Endodermal cell (in vitro differentiated cells): ENCODE measurements around the gene ROBO1. TPM values are rescaled to one million over a fixed set of nuclear protein-coding genes. Genes with fewer than 3 reads are reported as not detected.

Experiments used
- DNase-seq: peaks from one replicate; pipeline ENCODE4 v3.0.0-alpha.2; 2017
- H3K27ac ChIP-seq: 2 replicates; pipeline ENCODE4 v1.5.1; 2013; ENCODE audit warnings: mild to moderate bottlenecking, low read depth, low read length, moderate library complexity
- H3K27me3 ChIP-seq: 2 replicates; pipeline ENCODE4 v1.6.1; 2013; ENCODE audit warnings: mild to moderate bottlenecking, low read length, moderate library complexity; ENCODE audit not compliant: insufficient read depth, control insufficient read depth, poor library complexity, severe bottlenecking
- H3K36me3 ChIP-seq: 2 replicates; pipeline ENCODE4 v1.7.0; 2013; ENCODE audit warnings: mild to moderate bottlenecking, low read length, moderate library complexity; ENCODE audit not compliant: control insufficient read depth, insufficient read depth
- H3K4me1 ChIP-seq: one replicate; pipeline ENCODE4 v1.7.0; 2013; ENCODE audit warnings: low read length; ENCODE audit not compliant: control insufficient read depth, insufficient read depth
- H3K4me3 ChIP-seq: 2 replicates; pipeline ENCODE4 v1.5.1; 2013; ENCODE audit warnings: mild to moderate bottlenecking, low read length, moderate library complexity
- H3K9ac ChIP-seq: 2 replicates; pipeline ENCODE4 v1.6.1; 2013; ENCODE audit warnings: mild to moderate bottlenecking, low read length, moderate library complexity; ENCODE audit not compliant: poor library complexity, severe bottlenecking; ENCODE audit errors: extremely low read depth
- H3K9me3 ChIP-seq: 2 replicates; pipeline ENCODE4 v1.6.1; 2013; ENCODE audit warnings: mild to moderate bottlenecking, low read length, moderate library complexity; ENCODE audit not compliant: control insufficient read depth
- H3K27ac Mint-ChIP-seq: 2 replicates; pipeline ENCODE4 v1.8.0; 2020; ENCODE audit warnings: mixed read lengths
- H3K27me3 Mint-ChIP-seq: 2 replicates; pipeline ENCODE4 v1.8.0; 2021; ENCODE audit warnings: mild to moderate bottlenecking, mixed read lengths; ENCODE audit not compliant: insufficient read depth
- H3K36me3 Mint-ChIP-seq: 2 replicates; pipeline ENCODE4 v1.8.0; 2020; ENCODE audit warnings: low read depth, mixed read lengths
- H3K4me1 Mint-ChIP-seq: 2 replicates; pipeline ENCODE4 v1.8.0; 2020; ENCODE audit warnings: mixed read lengths
- H3K4me3 Mint-ChIP-seq: 2 replicates; pipeline ENCODE4 v1.8.0; 2020; ENCODE audit warnings: mild to moderate bottlenecking, moderate library complexity, mixed read lengths
- H3K9me3 Mint-ChIP-seq: 2 replicates; pipeline ENCODE4 v1.8.0; 2020; ENCODE audit warnings: mild to moderate bottlenecking, mixed read lengths
- CTCF ChIP-seq: fragments of 200-600 bp; sonication (generic); conservative IDR thresholded peaks from 2 replicates; pipeline ENCODE4 v1.5.0; 2021; ENCODE audit warnings: antibody characterized with exemption, mild to moderate bottlenecking
- WGBS, 2 experiments: methylation state at CpG; one replicate each; pipeline versions ENCODE4 v1.1.5 to v1.1.7; 2013; ENCODE audit warnings: missing lambda C conversion rate in 2 of 2, mixed read lengths in 1 of 2; ENCODE audit not compliant: insufficient coverage in 1 of 2, insufficient read length in 1 of 2; 5-methylcytosine and 5-hydroxymethylcytosine counted together
- total RNA-seq, 2 donors: library from RNA; stranded (reverse); fragmentation: NEBNext Ultra II Directional in 1 of 2; extraction: Animal tissue kit (Norgen Biotek cat#: 25700) in 1 of 2; gene quantifications; 2 replicates in 1 of 2; 3 replicates in 1 of 2; pipeline ENCODE4 v1.2.1, GENCODE V29; 2021

Gene ROBO1
- total RNA-seq, 2 donors from 2014 or later = 74.8 to 75.9 TPM

GRCh38 chr3:79572930-79573329 is 194.9 kb downstream of the ROBO1 start:
- no peak for TF ChIP-seq CTCF
- 96 to 100% methylated on average over 2 to 7 of the region's 7 CpGs for WGBS, 2 experiments
- Mint-ChIP-seq H3K27ac (no peak overlapping the region), H3K4me3 (no peak overlapping the region), H3K36me3 (no peaks in the 10 kb centered on the region), H3K27me3 (no peaks in the 10 kb centered on the region), H3K9me3 (no peaks in the 10 kb centered on the region), H3K4me1 (no peaks in the 10 kb centered on the region)
- no peaks in the 10 kb centered on the region for H3K9me3 ChIP-seq
- H3K4me3 ChIP-seq = no peak overlapping the region
- no peaks in the 10 kb centered on the region for H3K4me1 ChIP-seq
- H3K27me3 ChIP-seq = no peaks in the 10 kb centered on the region
- H3K36me3 ChIP-seq = no peaks in the 10 kb centered on the region
- no peak for DNase-seq
- no peak overlapping the region for H3K27ac ChIP-seq
- H3K9ac ChIP-seq = no peak overlapping the region

- no peak overlapping the region for H3K27ac Mint-ChIP-seq
- Histone ChIP-seq H3K9ac (no peak overlapping the region), H3K27me3 (no peaks in the 10 kb centered on the region), H3K27ac (no peak overlapping the region), H3K4me3 (no peak overlapping the region), H3K36me3 (no peaks in the 10 kb centered on the region), H3K4me1 (no peaks in the 10 kb centered on the region), H3K9me3 (no peaks in the 10 kb centered on the region)
- H3K9me3 Mint-ChIP-seq = no peaks in the 10 kb centered on the region
- no peak for TF ChIP-seq CTCF
- 86 to 89% methylated on average over 6 to 9 of the region's 10 CpGs for WGBS, 2 experiments
- DNase-seq = no peak
- H3K4me3 Mint-ChIP-seq = no peak overlapping the region
- H3K27me3 Mint-ChIP-seq = no peaks in the 10 kb centered on the region
- H3K4me1 Mint-ChIP-seq = no peaks in the 10 kb centered on the region
- H3K36me3 Mint-ChIP-seq = no peaks in the 10 kb centered on the region
Measured at GRCh38 chr3:79568938-79569337, 198.9 kb downstream of the ROBO1 start.

- no peaks in the 10 kb centered on the region for H3K27me3 ChIP-seq
- TF ChIP-seq CTCF = no peak
- 83 to 85% methylated on average over 1 of the region's 1 CpG for WGBS, 2 experiments
- H3K9me3 ChIP-seq = no peaks in the 10 kb centered on the region
- H3K4me3 ChIP-seq = no peak overlapping the region
- peaks cover 4% of the 10 kb centered on the region for H3K9me3 Mint-ChIP-seq
- no peaks in the 10 kb centered on the region for H3K36me3 Mint-ChIP-seq
- H3K27ac ChIP-seq = no peak overlapping the region
- no peak overlapping the region for H3K9ac ChIP-seq
- no peaks in the 10 kb centered on the region for H3K36me3 ChIP-seq
- no peaks in the 10 kb centered on the region for H3K4me1 Mint-ChIP-seq
- H3K27ac Mint-ChIP-seq = no peak overlapping the region
- no peaks in the 10 kb centered on the region for H3K4me1 ChIP-seq
- no peak overlapping the region for H3K4me3 Mint-ChIP-seq
- DNase-seq = no peak
- H3K27me3 Mint-ChIP-seq = no peaks in the 10 kb centered on the region
Measured at GRCh38 chr3:79564192-79564591, 203.6 kb downstream of the ROBO1 start.
